ENCODE results near the gene LRRC8D.

The LRRC8D gene

GRCh38 chr1:89807983-89808382 lies 12.8 kb upstream of the LRRC8D start:
- DNase-seq: no peak

GRCh38 chr1:89808441-89809117 lies 12.3 kb upstream of the LRRC8D start:
- DNase-seq: no peak

- no peak for DNase-seq
Measured at GRCh38 chr1:89809556-89809955, 11.3 kb upstream of the LRRC8D start.

- DNase-seq: no peak
Measured at GRCh38 chr1:89810302-89810701, 10.5 kb upstream of the LRRC8D start.

GRCh38 chr1:89810880-89811279 lies 10.0 kb upstream of the LRRC8D start:
- no peak for DNase-seq

- no peak for DNase-seq
Measured at GRCh38 chr1:89812992-89813391, 7.8 kb upstream of the LRRC8D start.

GRCh38 chr1:89815040-89815439 lies 5.8 kb upstream of the LRRC8D start:
- no peak for DNase-seq

GRCh38 chr1:89815611-89816010 lies 5.2 kb upstream of the LRRC8D start:
- DNase-seq: no peak

GRCh38 chr1:89816366-89816765 lies 4.5 kb upstream of the LRRC8D start:
- no peak for DNase-seq

- DNase-seq: peak; percentile 78
Measured at GRCh38 chr1:89821322-89822108, 683 bp downstream of the LRRC8D start.

- no peak for DNase-seq
Measured at GRCh38 chr1:89822109-89822962, 1.5 kb downstream of the LRRC8D start.

- no peak for DNase-seq
Measured at GRCh38 chr1:89822999-89823628, 2.3 kb downstream of the LRRC8D start.

GRCh38 chr1:89823679-89824292 lies 3.0 kb downstream of the LRRC8D start:
- DNase-seq: no peak

GRCh38 chr1:89826594-89826993 lies 5.8 kb downstream of the LRRC8D start:
- DNase-seq: no peak

GRCh38 chr1:89827330-89827729 lies 6.5 kb downstream of the LRRC8D start:
- DNase-seq: no peak

- DNase-seq: no peak
Measured at GRCh38 chr1:89827902-89828301, 7.1 kb downstream of the LRRC8D start.

- no peak for DNase-seq
Measured at GRCh38 chr1:89829186-89829585, 8.4 kb downstream of the LRRC8D start.

- DNase-seq: no peak
Measured at GRCh38 chr1:89831462-89832120, 10.8 kb downstream of the LRRC8D start.

- no peak for DNase-seq
Measured at GRCh38 chr1:89832496-89833127, 11.8 kb downstream of the LRRC8D start.

GRCh38 chr1:89833183-89834082 lies 12.6 kb downstream of the LRRC8D start:
- no peak for DNase-seq
